HepG2 (cell line): ENCODE measurements around the gene EMC10. TPM values are rescaled to one million over a fixed set of nuclear protein-coding genes. Genes with fewer than 3 reads are reported as not detected.

ENCODE experiments used
- ATAC-seq: fragments of 200-7000 bp; cut with Tn5 transposase; 3 replicates; pipeline ENCODE4 v1.9.1; 2020; ENCODE audit warnings: mild to moderate bottlenecking, moderate library complexity
- BruUV-seq: library from RNA; stranded (reverse); fragments of 400-500 nt; replicated peaks from 2 replicates; lab custom pipeline; 2021; lab: Mats Ljungman, UMichigan
- CTCF ChIA-PET: fragments of 300-600 bp; formaldehyde crosslinking; extraction: SDS; loops from one replicate; lab custom pipeline; 2021; ENCODE audit warnings: low total read pairs, inconsistent platforms, low intra/inter-chr PET ratio; lab: Yijun Ruan, JAX
- POLR2A ChIA-PET: fragments of 350-600 bp; sonication (Branson Sonifier 250); formaldehyde crosslinking; loops from one replicate; lab custom pipeline; 2020; ENCODE audit warnings: antibody characterized with exemption, inconsistent platforms; lab: Yijun Ruan, JAX
- DNase-seq: peaks from one replicate; pipeline ENCODE4 v3.0.0-alpha.2; 2015; ENCODE audit warnings: low spot score
- FAIRE-seq: peaks from 3 replicates; lab custom pipeline; 2011; peaks lifted over from hg19 to GRCh38; lab: Jason Lieb, UNC
- H2AFZ ChIP-seq: one replicate; pipeline ENCODE4 v1.6.1; 2011; ENCODE audit warnings: low read length, inconsistent platforms
- H3K27ac ChIP-seq: fragments of 300-600 bp; 3 replicates; pipeline ENCODE4 v1.8.0; 2011; ENCODE audit warnings: mixed run types, mild to moderate bottlenecking, mixed read lengths, low read length, inconsistent platforms; ENCODE audit not compliant: insufficient read depth; ENCODE audit errors: extremely low read length
- H3K27me3 ChIP-seq, 2 experiments: fragments of 200-600 bp in 1 of 2; 2 replicates in 1 of 2; 3 replicates in 1 of 2; pipeline versions ENCODE4 v1.6.0 to v1.8.0; 2011; ENCODE audit warnings: low read length in 2 of 2, mild to moderate bottlenecking in 2 of 2, moderate library complexity in 2 of 2, inconsistent platforms in 1 of 2; ENCODE audit not compliant: insufficient read depth in 2 of 2, control insufficient read depth in 1 of 2
- H3K36me3 ChIP-seq, 2 experiments: fragments of 200-600 bp in 1 of 2; replicated peaks in 1 of 2; 2 replicates in 1 of 2; 3 replicates in 1 of 2; pipeline versions ENCODE4 v1.5.1 to v1.8.0; 2011; ENCODE audit warnings: low read length in 2 of 2, inconsistent platforms in 1 of 2; ENCODE audit not compliant: insufficient read depth in 2 of 2, control insufficient read depth in 1 of 2
- H3K4me1 ChIP-seq: 2 replicates; pipeline ENCODE4 v1.5.1; 2012; ENCODE audit warnings: low read length, inconsistent platforms; ENCODE audit not compliant: insufficient read depth
- H3K4me2 ChIP-seq: 2 replicates; pipeline ENCODE4 v1.6.0; 2011; ENCODE audit warnings: low read depth, low read length, inconsistent platforms
- H3K4me3 ChIP-seq, 3 experiments: fragments of 200-600 bp in 1 of 3; sonication (generic), shearing (Covaris generic) in 1 of 3; replicated peaks in 1 of 3; 2 replicates each; pipeline ENCODE4 v1.5.1; 2011 to 2016; ENCODE audit warnings: low read length in 3 of 3, inconsistent platforms in 2 of 3, low read depth in 2 of 3, mild to moderate bottlenecking in 2 of 3, control low read depth in 1 of 3, mixed read lengths in 1 of 3; ENCODE audit not compliant: insufficient read depth in 1 of 3
- H3K79me2 ChIP-seq: one replicate; pipeline ENCODE4 v1.6.1; 2011; ENCODE audit warnings: low read length, inconsistent platforms; ENCODE audit not compliant: insufficient read depth
- H3K9ac ChIP-seq: 2 replicates; pipeline ENCODE4 v1.6.0; 2011; ENCODE audit warnings: mild to moderate bottlenecking, low read depth, low read length, inconsistent platforms; ENCODE audit not compliant: insufficient read depth
- H3K9me3 ChIP-seq: 2 replicates; pipeline ENCODE4 v1.5.1; 2012; ENCODE audit warnings: mild to moderate bottlenecking, low read length
- H4K20me1 ChIP-seq: 2 replicates; pipeline ENCODE4 v1.6.0; 2011; ENCODE audit warnings: inconsistent platforms, mild to moderate bottlenecking, low read length, moderate library complexity; ENCODE audit not compliant: insufficient read depth
- CHCHD3 ChIP-seq: sonication (generic); formaldehyde crosslinking; IDR thresholded peaks from 2 replicates; pipeline ENCODE4 v1.8.0; 2022; ENCODE audit warnings: mild to moderate bottlenecking, missing genetic modification reagents, moderate library complexity
- HNF4G ChIP-seq, 2 experiments: sonication (generic) in 1 of 2; formaldehyde crosslinking in 1 of 2; IDR thresholded peaks; 2 replicates each; pipeline versions ENCODE4 v1.4.0 to v1.6.1; 2011 to 2020; ENCODE audit warnings: borderline replicate concordance in 2 of 2, low read depth in 2 of 2, mild to moderate bottlenecking in 2 of 2, low read length in 1 of 2, missing genetic modification reagents in 1 of 2, moderate library complexity in 1 of 2
- KLF12 ChIP-seq: sonication (generic); formaldehyde crosslinking; IDR thresholded peaks from 2 replicates; pipeline ENCODE4 v1.4.0; 2020; ENCODE audit warnings: missing genetic modification reagents, borderline replicate concordance
- SETDB1 ChIP-seq: sonication (generic); formaldehyde crosslinking; IDR thresholded peaks from 2 replicates; pipeline ENCODE4 v1.5.1; 2020; ENCODE audit warnings: missing genetic modification reagents, mild to moderate bottlenecking, borderline replicate concordance
- ZKSCAN1 ChIP-seq: fragments of 150-350 bp; IDR thresholded peaks from 2 replicates; pipeline ENCODE4 v1.6.1; 2014; ENCODE audit warnings: low read length
- ZNF12 ChIP-seq: sonication (generic); formaldehyde crosslinking; IDR thresholded peaks from 2 replicates; pipeline ENCODE4 v1.5.0; 2020; ENCODE audit warnings: missing genetic modification reagents
- ZNF225 ChIP-seq: sonication (generic); formaldehyde crosslinking; IDR thresholded peaks from 2 replicates; pipeline ENCODE4 v1.4.0; 2020; ENCODE audit warnings: mild to moderate bottlenecking, missing genetic modification reagents
- ZNF331 ChIP-seq: sonication (generic); formaldehyde crosslinking; IDR thresholded peaks from 2 replicates; pipeline ENCODE4 v1.4.0; 2020; ENCODE audit warnings: missing genetic modification reagents
- ZNF354B ChIP-seq: sonication (generic); formaldehyde crosslinking; IDR thresholded peaks from 2 replicates; pipeline ENCODE4 v1.8.0; 2022; ENCODE audit warnings: mild to moderate bottlenecking, missing genetic modification reagents
- ZNF644 ChIP-seq: IDR thresholded peaks from 2 replicates; pipeline ENCODE4 v1.6.1; 2016; ENCODE audit warnings: low read depth
- ZNF766 ChIP-seq: sonication (generic); formaldehyde crosslinking; IDR thresholded peaks from 2 replicates; pipeline ENCODE4 v1.5.0; 2020; ENCODE audit warnings: missing genetic modification reagents, borderline replicate concordance
- WGBS: methylation state at CpG from one replicate; pipeline ENCODE4 v1.1.6; 2017; ENCODE audit warnings: low lambda C conversion rate; 5-methylcytosine and 5-hydroxymethylcytosine counted together
- in situ Hi-C: cut with HindIII; loops from 2 replicates; pipeline ENCODE4 v1.10.0; 2017; ENCODE audit warnings: low pct_unique_long_range_greater_than_20kb; ENCODE audit not compliant: extremely low pct_ligation_motif_present
- intact Hi-C: fragments of 100-400 bp; cut with micrococcal nuclease; formaldehyde crosslinking; loops from one replicate; pipeline ENCODE4 v1.10.0; 2022; ENCODE audit not compliant: unreplicated experiment
- polyA plus RNA-seq, 8 experiments: library from polyadenylated mRNA; depleted of rRNA in 3 of 8; stranded (reverse) in 7 of 8; unstranded in 1 of 8; fragments of >200 nt; fragmentation: Illumina TruSeq in 4 of 8; extraction: Trizol in 4 of 8; gene quantifications; 2 replicates each; pipeline versions ENCODE4 v1.2.1 to v1.2.3, GENCODE V29; 2011 to 2016; ENCODE audit warnings: low read depth in 4 of 8, missing spikeins in 1 of 8, mixed read lengths in 1 of 8; ENCODE audit not compliant: insufficient read depth in 1 of 8
- total RNA-seq, 5 experiments: library from RNA; depleted of rRNA; stranded (reverse); fragments of >200 nt; fragmentation: Illumina TruSeq; extraction: Trizol; gene quantifications; 2 replicates each; pipeline ENCODE4 v1.2.3, GENCODE V29; 2016; ENCODE audit warnings: low read depth in 1 of 5
- TF ChIP-seq, protein P1 (sequence below): sonication (generic); formaldehyde crosslinking; IDR thresholded peaks from 2 replicates; pipeline ENCODE4 v1.5.0; 2020; ENCODE audit warnings: missing genetic modification reagents
- TF ChIP-seq, protein P2 (sequence below): sonication (generic); formaldehyde crosslinking; IDR thresholded peaks from 2 replicates; pipeline ENCODE4 v1.5.1; 2020; ENCODE audit warnings: missing genetic modification reagents, mild to moderate bottlenecking, borderline replicate concordance
- TF ChIP-seq, protein P3 (sequence below): sonication (generic); formaldehyde crosslinking; IDR thresholded peaks from 2 replicates; pipeline ENCODE4 v1.9.0; 2021; ENCODE audit warnings: missing genetic modification reagents, mild to moderate bottlenecking, borderline replicate concordance
- TF ChIP-seq, protein P4 (sequence below): conservative IDR thresholded peaks from 2 replicates; pipeline ENCODE4 v1.6.1; 2018; ENCODE audit warnings: missing genetic modification reagents
- TF ChIP-seq, protein P5 (sequence below): IDR thresholded peaks from 2 replicates; pipeline ENCODE4 v1.6.1; 2012; ENCODE audit warnings: low read depth, low read length, improper control_type of control experiment

Gene EMC10
- total and polyA plus RNA-seq, 2 of the 13 experiments (the other 11 are each of a cell fraction or from before 2014, with no cell fraction given): not detected

DNA sequence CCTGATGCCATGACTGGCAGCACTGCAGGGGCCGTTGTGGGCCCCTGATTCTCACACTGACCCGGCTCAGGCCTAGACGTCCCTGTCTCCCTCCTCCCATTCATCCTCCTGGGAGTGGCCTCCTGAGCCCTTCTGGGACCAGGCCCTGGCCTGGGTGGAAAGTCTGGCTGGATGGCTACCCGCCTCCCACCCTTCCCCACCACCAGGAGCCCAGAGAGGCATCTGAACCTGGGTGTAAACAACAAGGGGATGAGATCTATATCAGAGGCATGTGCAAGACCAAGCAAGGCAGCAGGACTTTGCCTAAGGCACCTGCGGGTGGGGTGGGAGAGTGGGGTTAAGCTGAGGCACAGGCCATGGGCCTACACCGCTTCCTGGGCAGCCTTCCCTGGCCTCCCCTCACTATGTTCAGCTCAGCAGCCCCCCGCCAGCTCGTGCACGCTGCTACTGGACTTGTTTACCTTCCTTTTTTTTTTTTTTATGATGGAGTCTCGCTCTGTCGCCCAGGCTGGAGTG, 59.4 kb downstream of the EMC10 start:
- intact Hi-C loops: no loop called here
- no peak for DNase-seq
- TF ChIP-seq, protein P1, sequence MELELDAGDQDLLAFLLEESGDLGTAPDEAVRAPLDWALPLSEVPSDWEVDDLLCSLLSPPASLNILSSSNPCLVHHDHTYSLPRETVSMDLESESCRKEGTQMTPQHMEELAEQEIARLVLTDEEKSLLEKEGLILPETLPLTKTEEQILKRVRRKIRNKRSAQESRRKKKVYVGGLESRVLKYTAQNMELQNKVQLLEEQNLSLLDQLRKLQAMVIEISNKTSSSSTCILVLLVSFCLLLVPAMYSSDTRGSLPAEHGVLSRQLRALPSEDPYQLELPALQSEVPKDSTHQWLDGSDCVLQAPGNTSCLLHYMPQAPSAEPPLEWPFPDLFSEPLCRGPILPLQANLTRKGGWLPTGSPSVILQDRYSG (CRISPR knock-in tag): no peak
- TF ChIP-seq, protein P2, sequence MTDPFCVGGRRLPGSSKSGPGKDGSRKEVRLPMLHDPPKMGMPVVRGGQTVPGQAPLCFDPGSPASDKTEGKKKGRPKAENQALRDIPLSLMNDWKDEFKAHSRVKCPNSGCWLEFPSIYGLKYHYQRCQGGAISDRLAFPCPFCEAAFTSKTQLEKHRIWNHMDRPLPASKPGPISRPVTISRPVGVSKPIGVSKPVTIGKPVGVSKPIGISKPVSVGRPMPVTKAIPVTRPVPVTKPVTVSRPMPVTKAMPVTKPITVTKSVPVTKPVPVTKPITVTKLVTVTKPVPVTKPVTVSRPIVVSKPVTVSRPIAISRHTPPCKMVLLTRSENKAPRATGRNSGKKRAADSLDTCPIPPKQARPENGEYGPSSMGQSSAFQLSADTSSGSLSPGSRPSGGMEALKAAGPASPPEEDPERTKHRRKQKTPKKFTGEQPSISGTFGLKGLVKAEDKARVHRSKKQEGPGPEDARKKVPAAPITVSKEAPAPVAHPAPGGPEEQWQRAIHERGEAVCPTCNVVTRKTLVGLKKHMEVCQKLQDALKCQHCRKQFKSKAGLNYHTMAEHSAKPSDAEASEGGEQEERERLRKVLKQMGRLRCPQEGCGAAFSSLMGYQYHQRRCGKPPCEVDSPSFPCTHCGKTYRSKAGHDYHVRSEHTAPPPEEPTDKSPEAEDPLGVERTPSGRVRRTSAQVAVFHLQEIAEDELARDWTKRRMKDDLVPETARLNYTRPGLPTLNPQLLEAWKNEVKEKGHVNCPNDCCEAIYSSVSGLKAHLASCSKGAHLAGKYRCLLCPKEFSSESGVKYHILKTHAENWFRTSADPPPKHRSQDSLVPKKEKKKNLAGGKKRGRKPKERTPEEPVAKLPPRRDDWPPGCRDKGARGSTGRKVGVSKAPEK (CRISPR knock-in tag): no peak
- TF ChIP-seq, protein P3, sequence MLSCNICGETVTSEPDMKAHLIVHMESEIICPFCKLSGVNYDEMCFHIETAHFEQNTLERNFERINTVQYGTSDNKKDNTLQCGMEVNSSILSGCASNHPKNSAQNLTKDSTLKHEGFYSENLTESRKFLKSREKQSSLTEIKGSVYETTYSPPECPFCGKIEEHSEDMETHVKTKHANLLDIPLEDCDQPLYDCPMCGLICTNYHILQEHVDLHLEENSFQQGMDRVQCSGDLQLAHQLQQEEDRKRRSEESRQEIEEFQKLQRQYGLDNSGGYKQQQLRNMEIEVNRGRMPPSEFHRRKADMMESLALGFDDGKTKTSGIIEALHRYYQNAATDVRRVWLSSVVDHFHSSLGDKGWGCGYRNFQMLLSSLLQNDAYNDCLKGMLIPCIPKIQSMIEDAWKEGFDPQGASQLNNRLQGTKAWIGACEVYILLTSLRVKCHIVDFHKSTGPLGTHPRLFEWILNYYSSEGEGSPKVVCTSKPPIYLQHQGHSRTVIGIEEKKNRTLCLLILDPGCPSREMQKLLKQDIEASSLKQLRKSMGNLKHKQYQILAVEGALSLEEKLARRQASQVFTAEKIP (CRISPR knock-in tag): no peak
- no peak for TF ChIP-seq ZNF225 (CRISPR knock-in tag)
- no peak for TF ChIP-seq CHCHD3 (CRISPR knock-in tag)
- TF ChIP-seq, protein P4, sequence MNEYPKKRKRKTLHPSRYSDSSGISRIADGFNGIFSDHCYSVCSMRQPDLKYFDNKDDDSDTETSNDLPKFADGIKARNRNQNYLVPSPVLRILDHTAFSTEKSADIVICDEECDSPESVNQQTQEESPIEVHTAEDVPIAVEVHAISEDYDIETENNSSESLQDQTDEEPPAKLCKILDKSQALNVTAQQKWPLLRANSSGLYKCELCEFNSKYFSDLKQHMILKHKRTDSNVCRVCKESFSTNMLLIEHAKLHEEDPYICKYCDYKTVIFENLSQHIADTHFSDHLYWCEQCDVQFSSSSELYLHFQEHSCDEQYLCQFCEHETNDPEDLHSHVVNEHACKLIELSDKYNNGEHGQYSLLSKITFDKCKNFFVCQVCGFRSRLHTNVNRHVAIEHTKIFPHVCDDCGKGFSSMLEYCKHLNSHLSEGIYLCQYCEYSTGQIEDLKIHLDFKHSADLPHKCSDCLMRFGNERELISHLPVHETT: no peak
- TF ChIP-seq KLF12: no peak
- no peak for TF ChIP-seq ZNF354B (CRISPR knock-in tag)
- TF ChIP-seq ZNF766 (CRISPR knock-in tag): no peak
- TF ChIP-seq ZNF12 (CRISPR knock-in tag): no peak
- no peak for TF ChIP-seq ZNF331 (CRISPR knock-in tag)
- TF ChIP-seq, protein P5, sequence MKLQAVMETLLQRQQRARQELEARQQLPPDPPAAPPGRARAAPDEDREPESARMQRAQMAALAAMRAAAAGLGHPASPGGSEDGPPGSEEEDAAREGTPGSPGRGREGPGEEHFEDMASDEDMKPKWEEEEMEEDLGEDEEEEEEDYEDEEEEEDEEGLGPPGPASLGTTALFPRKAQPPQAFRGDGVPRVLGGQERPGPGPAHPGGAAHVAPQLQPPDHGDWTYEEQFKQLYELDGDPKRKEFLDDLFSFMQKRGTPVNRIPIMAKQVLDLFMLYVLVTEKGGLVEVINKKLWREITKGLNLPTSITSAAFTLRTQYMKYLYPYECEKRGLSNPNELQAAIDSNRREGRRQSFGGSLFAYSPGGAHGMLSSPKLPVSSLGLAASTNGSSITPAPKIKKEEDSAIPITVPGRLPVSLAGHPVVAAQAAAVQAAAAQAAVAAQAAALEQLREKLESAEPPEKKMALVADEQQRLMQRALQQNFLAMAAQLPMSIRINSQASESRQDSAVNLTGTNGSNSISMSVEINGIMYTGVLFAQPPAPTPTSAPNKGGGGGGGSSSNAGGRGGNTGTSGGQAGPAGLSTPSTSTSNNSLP: no peak
- TF ChIP-seq ZKSCAN1: no peak
- TF ChIP-seq ZNF644 (CRISPR knock-in tag): no peak
- no peak for TF ChIP-seq HNF4G (IDR thresholded peaks at IDR 0.05; ENCODE audit: borderline replicate concordance, low read depth, low read length)
- no peak for TF ChIP-seq HNF4G (CRISPR knock-in tag; IDR thresholded peaks at IDR 0.05; ENCODE audit: borderline replicate concordance, low read depth)
- no peak for TF ChIP-seq SETDB1 (CRISPR knock-in tag)
- ChIA-PET CTCF (no interaction called here), POLR2A (no interaction called here)
- no peak overlapping the region for H2AFZ ChIP-seq
- H3K79me2 ChIP-seq: no peaks in the 10 kb centered on the region
- H3K36me3 ChIP-seq: no peaks in the 10 kb centered on the region
- no peaks in the 10 kb centered on the region for H3K9me3 ChIP-seq
- in situ Hi-C loops: no loop called here
- no peak overlapping the region for H3K4me2 ChIP-seq
- H3K27ac ChIP-seq: no peak overlapping the region
- no TSS peak for BruUV-seq
- H3K27me3 ChIP-seq: peaks cover 0 to 15% of the 10 kb centered on the region in 2 experiments; a peak in 3 of 5 replicates
- no peaks in the 10 kb centered on the region for H4K20me1 ChIP-seq
- WGBS: 5% methylated on average over 11 of the region's 11 CpGs
- H3K4me3 ChIP-seq: no peak overlapping the region
- FAIRE-seq: no peak
- H3K4me1 ChIP-seq: no peaks in the 10 kb centered on the region
- H3K9ac ChIP-seq: no peak overlapping the region
- ATAC-seq: no peak
